HL-60 (cell line): ENCODE data around the gene PAX5.

Experiments used
- POLR2AphosphoS5 ChIP-seq: IDR thresholded peaks from 2 replicates; pipeline ENCODE4 v1.6.1; 2012; ENCODE audit warnings: low read depth
- TF ChIP-seq, protein P1 (sequence below): IDR thresholded peaks from 2 replicates; pipeline ENCODE4 v1.6.1; 2012; ENCODE audit warnings: low read depth; ENCODE audit not compliant: insufficient replicate concordance
- TF ChIP-seq, protein P2 (sequence below): IDR thresholded peaks from one replicate; pipeline ENCODE4 v1.5.1; 2011; ENCODE audit warnings: low read length, control low read depth, inconsistent platforms; ENCODE audit not compliant: insufficient read depth

DNA sequence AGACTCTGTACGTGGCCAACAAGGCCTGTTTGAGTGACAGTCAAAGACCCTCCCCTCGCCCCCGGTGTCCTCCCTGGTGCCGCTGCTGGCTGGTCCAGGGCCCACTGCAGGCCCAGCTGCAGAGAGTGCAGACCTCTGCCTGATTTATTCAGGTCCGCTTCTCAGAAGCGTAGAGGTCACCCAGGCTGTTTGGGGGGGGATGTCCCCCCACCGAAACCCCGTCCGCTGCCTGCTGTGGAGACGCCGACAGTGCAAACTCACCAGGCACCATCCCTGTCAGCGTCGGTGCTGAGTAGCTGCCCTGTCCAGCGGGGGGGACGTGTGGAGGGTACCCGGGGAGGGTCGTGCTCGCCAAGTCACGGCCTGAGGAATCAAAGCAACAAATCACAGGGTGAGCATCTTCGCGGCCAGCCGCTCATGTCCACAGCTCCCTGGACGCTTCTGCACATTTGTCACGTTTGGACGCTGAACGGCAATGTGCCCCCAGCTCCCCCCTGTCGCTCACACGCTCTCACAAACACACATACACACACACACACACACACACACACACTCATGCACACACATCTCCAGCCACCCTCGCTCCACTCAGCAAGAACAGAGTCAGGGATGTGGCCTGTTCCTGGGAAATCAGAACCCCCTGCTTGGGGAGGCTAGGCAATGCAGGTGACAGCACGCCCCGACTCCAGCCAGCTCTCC is 152.2 kb downstream of the PAX5 start:
- TF ChIP-seq POLR2AphosphoS5: no peak
- TF ChIP-seq, protein P1, sequence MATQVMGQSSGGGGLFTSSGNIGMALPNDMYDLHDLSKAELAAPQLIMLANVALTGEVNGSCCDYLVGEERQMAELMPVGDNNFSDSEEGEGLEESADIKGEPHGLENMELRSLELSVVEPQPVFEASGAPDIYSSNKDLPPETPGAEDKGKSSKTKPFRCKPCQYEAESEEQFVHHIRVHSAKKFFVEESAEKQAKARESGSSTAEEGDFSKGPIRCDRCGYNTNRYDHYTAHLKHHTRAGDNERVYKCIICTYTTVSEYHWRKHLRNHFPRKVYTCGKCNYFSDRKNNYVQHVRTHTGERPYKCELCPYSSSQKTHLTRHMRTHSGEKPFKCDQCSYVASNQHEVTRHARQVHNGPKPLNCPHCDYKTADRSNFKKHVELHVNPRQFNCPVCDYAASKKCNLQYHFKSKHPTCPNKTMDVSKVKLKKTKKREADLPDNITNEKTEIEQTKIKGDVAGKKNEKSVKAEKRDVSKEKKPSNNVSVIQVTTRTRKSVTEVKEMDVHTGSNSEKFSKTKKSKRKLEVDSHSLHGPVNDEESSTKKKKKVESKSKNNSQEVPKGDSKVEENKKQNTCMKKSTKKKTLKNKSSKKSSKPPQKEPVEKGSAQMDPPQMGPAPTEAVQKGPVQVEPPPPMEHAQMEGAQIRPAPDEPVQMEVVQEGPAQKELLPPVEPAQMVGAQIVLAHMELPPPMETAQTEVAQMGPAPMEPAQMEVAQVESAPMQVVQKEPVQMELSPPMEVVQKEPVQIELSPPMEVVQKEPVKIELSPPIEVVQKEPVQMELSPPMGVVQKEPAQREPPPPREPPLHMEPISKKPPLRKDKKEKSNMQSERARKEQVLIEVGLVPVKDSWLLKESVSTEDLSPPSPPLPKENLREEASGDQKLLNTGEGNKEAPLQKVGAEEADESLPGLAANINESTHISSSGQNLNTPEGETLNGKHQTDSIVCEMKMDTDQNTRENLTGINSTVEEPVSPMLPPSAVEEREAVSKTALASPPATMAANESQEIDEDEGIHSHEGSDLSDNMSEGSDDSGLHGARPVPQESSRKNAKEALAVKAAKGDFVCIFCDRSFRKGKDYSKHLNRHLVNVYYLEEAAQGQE: no peak
- TF ChIP-seq, protein P2, sequence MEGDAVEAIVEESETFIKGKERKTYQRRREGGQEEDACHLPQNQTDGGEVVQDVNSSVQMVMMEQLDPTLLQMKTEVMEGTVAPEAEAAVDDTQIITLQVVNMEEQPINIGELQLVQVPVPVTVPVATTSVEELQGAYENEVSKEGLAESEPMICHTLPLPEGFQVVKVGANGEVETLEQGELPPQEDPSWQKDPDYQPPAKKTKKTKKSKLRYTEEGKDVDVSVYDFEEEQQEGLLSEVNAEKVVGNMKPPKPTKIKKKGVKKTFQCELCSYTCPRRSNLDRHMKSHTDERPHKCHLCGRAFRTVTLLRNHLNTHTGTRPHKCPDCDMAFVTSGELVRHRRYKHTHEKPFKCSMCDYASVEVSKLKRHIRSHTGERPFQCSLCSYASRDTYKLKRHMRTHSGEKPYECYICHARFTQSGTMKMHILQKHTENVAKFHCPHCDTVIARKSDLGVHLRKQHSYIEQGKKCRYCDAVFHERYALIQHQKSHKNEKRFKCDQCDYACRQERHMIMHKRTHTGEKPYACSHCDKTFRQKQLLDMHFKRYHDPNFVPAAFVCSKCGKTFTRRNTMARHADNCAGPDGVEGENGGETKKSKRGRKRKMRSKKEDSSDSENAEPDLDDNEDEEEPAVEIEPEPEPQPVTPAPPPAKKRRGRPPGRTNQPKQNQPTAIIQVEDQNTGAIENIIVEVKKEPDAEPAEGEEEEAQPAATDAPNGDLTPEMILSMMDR: no peak
